GM10266 (cell line): ENCODE measurements around the gene MPRIP.

ENCODE experiments used
- DNase-seq: peaks from one replicate; pipeline ENCODE4 v3.0.0; 2012; ENCODE audit errors: extremely low spot score
- CTCF ChIP-seq: IDR thresholded peaks from 2 replicates; pipeline ENCODE4 v1.5.1; 2012; ENCODE audit warnings: mild to moderate bottlenecking, low read depth; ENCODE audit not compliant: control insufficient read depth, insufficient read depth; ENCODE audit errors: missing control alignments

Gene MPRIP

GRCh38 chr17:17080181-17080631 is 37.9 kb downstream of the MPRIP start:
- no peak for TF ChIP-seq CTCF
- no peak for DNase-seq

- DNase-seq: no peak
- no peak for TF ChIP-seq CTCF
Measured at GRCh38 chr17:17080781-17081180, 38.5 kb downstream of the MPRIP start.

GRCh38 chr17:17081304-17081940 is 39.2 kb downstream of the MPRIP start:
- DNase-seq: no peak
- TF ChIP-seq CTCF: no peak

GRCh38 chr17:17082878-17083277 is 40.6 kb downstream of the MPRIP start:
- TF ChIP-seq CTCF: no peak

GRCh38 chr17:17084317-17084835 is 42.1 kb downstream of the MPRIP start:
- TF ChIP-seq CTCF: no peak
- no peak for DNase-seq

More at GRCh38 chr17:17082878-17083277, 40.6 kb downstream of the MPRIP start:
- no peak for DNase-seq

- TF ChIP-seq CTCF: no peak
- no peak for DNase-seq
Measured at GRCh38 chr17:17084941-17085340, 42.7 kb downstream of the MPRIP start.

GRCh38 chr17:17086585-17086984 is 44.3 kb downstream of the MPRIP start:
- no peak for DNase-seq
- no peak for TF ChIP-seq CTCF
